ENCODE data around the gene NEK6. TPM values are rescaled to one million over a fixed set of nuclear protein-coding genes. Genes with fewer than 3 reads are reported as not detected.
A peak's percentile ranks its signal among the peaks of the same experiment; 100 is the strongest.

The NEK6 gene
- total and polyA plus RNA-seq, 9 of the 15 experiments (the other 6 are each of a cell fraction or from before 2014, with no cell fraction given): 3.1 to 19.0 (median 8.4) TPM

DNA sequence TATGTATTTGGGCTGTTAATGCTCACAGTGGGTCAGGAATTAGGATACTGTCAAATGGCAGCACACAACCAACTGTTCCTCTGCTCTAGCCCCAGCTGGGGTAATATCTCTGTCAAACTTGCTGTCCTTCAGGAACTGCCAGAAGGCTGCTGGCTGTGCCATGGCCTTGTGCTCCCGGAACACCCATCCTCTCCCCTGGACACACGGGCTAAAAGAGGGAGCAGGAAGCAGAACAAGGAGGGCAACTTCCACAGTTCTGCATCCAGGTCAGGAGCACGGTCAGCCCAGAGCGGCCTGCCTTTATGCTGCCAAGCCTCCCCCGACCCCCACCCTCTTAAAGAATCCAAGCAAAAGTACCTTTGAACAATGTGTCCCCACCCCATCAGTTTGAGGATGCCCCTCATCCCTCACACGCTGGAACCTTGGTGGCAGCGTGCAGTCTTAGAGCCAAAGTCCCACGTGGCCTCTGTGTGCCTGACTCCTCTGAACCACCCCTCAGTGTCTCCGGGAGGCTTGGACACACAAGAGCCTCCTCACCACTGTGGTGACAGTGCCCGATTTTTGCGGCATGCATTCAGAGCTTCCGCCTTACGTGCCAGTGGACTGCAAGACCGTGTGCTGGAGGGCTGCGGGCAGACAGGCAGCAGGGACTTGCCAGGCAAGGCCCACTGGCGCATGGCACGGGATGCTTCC, 96.7 kb downstream of the NEK6 start (continued):
- TF ChIP-seq, protein P1, sequence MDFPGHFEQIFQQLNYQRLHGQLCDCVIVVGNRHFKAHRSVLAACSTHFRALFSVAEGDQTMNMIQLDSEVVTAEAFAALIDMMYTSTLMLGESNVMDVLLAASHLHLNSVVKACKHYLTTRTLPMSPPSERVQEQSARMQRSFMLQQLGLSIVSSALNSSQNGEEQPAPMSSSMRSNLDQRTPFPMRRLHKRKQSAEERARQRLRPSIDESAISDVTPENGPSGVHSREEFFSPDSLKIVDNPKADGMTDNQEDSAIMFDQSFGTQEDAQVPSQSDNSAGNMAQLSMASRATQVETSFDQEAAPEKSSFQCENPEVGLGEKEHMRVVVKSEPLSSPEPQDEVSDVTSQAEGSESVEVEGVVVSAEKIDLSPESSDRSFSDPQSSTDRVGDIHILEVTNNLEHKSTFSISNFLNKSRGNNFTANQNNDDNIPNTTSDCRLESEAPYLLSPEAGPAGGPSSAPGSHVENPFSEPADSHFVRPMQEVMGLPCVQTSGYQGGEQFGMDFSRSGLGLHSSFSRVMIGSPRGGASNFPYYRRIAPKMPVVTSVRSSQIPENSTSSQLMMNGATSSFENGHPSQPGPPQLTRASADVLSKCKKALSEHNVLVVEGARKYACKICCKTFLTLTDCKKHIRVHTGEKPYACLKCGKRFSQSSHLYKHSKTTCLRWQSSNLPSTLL (IDR thresholded peaks at IDR 0.05): no peak
- no peak for TF ChIP-seq RAD21 (CRISPR knock-in tag; conservative IDR thresholded peaks at IDR 0.05 in 1 of 2, IDR thresholded peaks at IDR 0.05 in 1 of 2)

DNA sequence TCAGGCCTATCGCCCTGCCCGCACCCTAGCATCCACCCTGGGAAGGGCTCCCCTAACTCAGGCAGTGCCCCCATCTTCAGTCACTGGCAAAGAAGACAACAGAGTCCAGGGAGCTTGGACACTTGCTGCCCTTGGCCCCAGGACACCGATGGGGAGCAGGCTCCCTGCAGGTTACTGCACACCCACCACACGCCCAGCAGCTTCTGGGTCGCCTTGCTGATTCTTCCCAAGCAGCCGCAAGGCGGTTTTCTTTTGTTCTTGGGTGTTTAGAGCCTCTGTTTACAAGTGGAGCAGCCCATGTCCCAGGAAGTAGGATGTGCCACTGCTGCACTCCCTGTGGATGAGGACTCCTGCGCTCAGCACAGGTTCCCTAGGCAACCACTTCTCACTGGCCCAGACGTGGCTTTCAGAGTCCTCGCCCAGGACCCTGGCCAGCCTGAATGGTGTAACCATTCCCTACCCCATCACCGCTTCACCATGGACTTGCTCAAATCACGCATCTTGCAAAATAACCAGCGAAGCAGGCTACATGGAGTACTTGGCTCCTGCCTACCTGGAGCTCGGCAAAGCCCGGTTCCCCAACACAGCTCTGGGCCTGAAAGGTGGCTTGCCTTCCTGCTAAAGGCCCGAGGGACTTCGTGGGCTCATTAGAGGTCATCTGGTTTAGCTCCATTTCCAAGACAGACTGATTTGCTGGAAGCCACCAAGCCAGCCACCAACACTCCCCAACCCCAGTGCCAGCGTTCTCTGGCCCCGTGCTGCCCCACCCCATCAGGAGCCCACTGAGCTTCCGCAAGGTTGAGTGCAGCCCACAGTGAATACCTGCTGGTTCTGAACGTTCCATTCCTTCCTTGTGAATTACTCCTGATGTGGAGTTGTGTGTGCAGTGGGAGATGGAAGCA, 97.5 kb downstream of the NEK6 start:
- ChIA-PET POLR2A (interaction anchor here (1.5 kb wide), 1 partner anchor 23 kb away, joined by 3 read pairs; no protein-coding TSS in a partner anchor), CTCF (ENCODE audit: low intra/inter-chr PET ratio) (no interaction called here)
- H3K4me1 ChIP-seq (replicated peaks in 1 of 2; ENCODE audit: control insufficient read depth in 2 of 2, insufficient read depth in 2 of 2, low read length in 2 of 2): peaks cover 0 to 7% of the 10 kb centered on the region in 2 experiments; a peak in 2 of 5 replicates
- no peak for FAIRE-seq
- H3K4me2 ChIP-seq (ENCODE audit: insufficient read depth, low read length): no peak overlapping the region
- H3K27me3 ChIP-seq (ENCODE audit: control insufficient read depth in 2 of 2, insufficient read depth in 2 of 2, low read length in 2 of 2): no peaks in the 10 kb centered on the region
- peaks cover 82% of the 10 kb centered on the region for H3K36me3 ChIP-seq (ENCODE audit: control insufficient read depth, insufficient read depth, low read length)
- ATAC-seq: no peak
- no peak overlapping the region for H2AFZ ChIP-seq (ENCODE audit: low read depth, low read length)
- no peak for TF ChIP-seq KDM1A (IDR thresholded peaks at IDR 0.05)
- TF ChIP-seq BMI1 (IDR thresholded peaks at IDR 0.05; ENCODE audit: low read length): no peak
- no peak for TF ChIP-seq ZBTB8A (IDR thresholded peaks at IDR 0.05; ENCODE audit: partially characterized antibody)
- TF ChIP-seq CBFB (CRISPR knock-in tag; IDR thresholded peaks at IDR 0.05): no peak
- no peak for TF ChIP-seq SRSF3 (IDR thresholded peaks at IDR 0.05; ENCODE audit: insufficient read depth, low read length)
- TF ChIP-seq, protein P2, sequence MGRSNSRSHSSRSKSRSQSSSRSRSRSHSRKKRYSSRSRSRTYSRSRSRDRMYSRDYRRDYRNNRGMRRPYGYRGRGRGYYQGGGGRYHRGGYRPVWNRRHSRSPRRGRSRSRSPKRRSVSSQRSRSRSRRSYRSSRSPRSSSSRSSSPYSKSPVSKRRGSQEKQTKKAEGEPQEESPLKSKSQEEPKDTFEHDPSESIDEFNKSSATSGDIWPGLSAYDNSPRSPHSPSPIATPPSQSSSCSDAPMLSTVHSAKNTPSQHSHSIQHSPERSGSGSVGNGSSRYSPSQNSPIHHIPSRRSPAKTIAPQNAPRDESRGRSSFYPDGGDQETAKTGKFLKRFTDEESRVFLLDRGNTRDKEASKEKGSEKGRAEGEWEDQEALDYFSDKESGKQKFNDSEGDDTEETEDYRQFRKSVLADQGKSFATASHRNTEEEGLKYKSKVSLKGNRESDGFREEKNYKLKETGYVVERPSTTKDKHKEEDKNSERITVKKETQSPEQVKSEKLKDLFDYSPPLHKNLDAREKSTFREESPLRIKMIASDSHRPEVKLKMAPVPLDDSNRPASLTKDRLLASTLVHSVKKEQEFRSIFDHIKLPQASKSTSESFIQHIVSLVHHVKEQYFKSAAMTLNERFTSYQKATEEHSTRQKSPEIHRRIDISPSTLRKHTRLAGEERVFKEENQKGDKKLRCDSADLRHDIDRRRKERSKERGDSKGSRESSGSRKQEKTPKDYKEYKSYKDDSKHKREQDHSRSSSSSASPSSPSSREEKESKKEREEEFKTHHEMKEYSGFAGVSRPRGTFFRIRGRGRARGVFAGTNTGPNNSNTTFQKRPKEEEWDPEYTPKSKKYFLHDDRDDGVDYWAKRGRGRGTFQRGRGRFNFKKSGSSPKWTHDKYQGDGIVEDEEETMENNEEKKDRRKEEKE (IDR thresholded peaks at IDR 0.05; ENCODE audit: borderline replicate concordance in 1 of 2, control insufficient read depth in 1 of 2, low read depth in 2 of 2, low read length in 1 of 2): no peak
- TF ChIP-seq KLF6 (CRISPR knock-in tag; IDR thresholded peaks at IDR 0.05; ENCODE audit: borderline replicate concordance): no peak
- TF ChIP-seq YBX1 (IDR thresholded peaks at IDR 0.05): no peak
- TF ChIP-seq LARP7 (IDR thresholded peaks at IDR 0.05): no peak
- TF ChIP-seq POLR2H (tag; IDR thresholded peaks at IDR 0.05; ENCODE audit: low read depth): no peak
- H3K79me2 ChIP-seq (ENCODE audit: control insufficient read depth, insufficient read depth, low read length): peaks cover 33% of the 10 kb centered on the region
- DNase-seq (ENCODE audit: extremely low read depth in 1 of 4, low spot score in 3 of 4): no peak
- H4K20me1 ChIP-seq (replicated peaks; ENCODE audit: control insufficient read depth, insufficient read depth, low read length): peaks cover 24% of the 10 kb centered on the region
- intact Hi-C loops (cut with micrococcal nuclease): no loop called here
- H3K9me1 ChIP-seq (ENCODE audit: control insufficient read depth, insufficient read depth, low read length): no peaks in the 10 kb centered on the region
- in situ Hi-C loops (cut with MboI): no loop called here
- no peaks in the 10 kb centered on the region for H3K9me3 ChIP-seq (replicated peaks; ENCODE audit: control insufficient read depth, insufficient read depth, low read depth, low read length)
- WGBS (ENCODE audit: insufficient coverage, low coverage, missing lambda C conversion rate): 96% methylated on average over 19 of the region's 21 CpGs
- no peak overlapping the region for H3K27ac ChIP-seq (ENCODE audit: extremely low read depth, low read depth, low read length)
- peak overlapping the region in 1 of 2 experiments; percentile 57; a peak in 2 of 4 replicates for H3K9ac ChIP-seq (ENCODE audit: insufficient read depth in 1 of 2, low read depth in 2 of 2, low read length in 2 of 2)
- H3K4me3 ChIP-seq: no peak overlapping the region
- BruUV-seq (replicated peaks): no TSS peak

Data from K562 (cell line).